Karpas-422 (cell line): Measurements from ENCODE around the gene MARS1. TPM values are rescaled to one million over a fixed set of nuclear protein-coding genes. Genes with fewer than 3 reads are reported as not detected.

ENCODE experiments used
- DNase-seq: peaks from one replicate; pipeline ENCODE4 v3.0.0-alpha.2; 2015
- H2AFZ ChIP-seq: fragments of 200-600 bp; sonication (generic); 2 replicates; pipeline ENCODE4 v1.6.1; 2014; ENCODE audit warnings: antibody characterized with exemption, low read length, mixed read lengths
- H3K27ac ChIP-seq: fragments of 200-600 bp; sonication (generic); 2 replicates; pipeline ENCODE4 v1.5.1; 2014; ENCODE audit warnings: mild to moderate bottlenecking, low read length, moderate library complexity
- H3K27me3 ChIP-seq: fragments of 200-600 bp; sonication (generic); 2 replicates; pipeline ENCODE4 v1.6.1; 2014; ENCODE audit warnings: low read length, mixed read lengths
- H3K36me3 ChIP-seq: fragments of 200-600 bp; sonication (generic); 2 replicates; pipeline ENCODE4 v1.6.1; 2014; ENCODE audit warnings: low read length, mixed read lengths; ENCODE audit not compliant: insufficient read depth
- H3K4me1 ChIP-seq: fragments of 200-600 bp; sonication (generic); 2 replicates; pipeline ENCODE4 v1.6.1; 2014; ENCODE audit warnings: mild to moderate bottlenecking, low read length, mixed read lengths
- H3K4me2 ChIP-seq: fragments of 200-600 bp; sonication (generic); 2 replicates; pipeline ENCODE4 v1.6.1; 2014; ENCODE audit warnings: low read length, low read depth, mild to moderate bottlenecking; ENCODE audit not compliant: poor library complexity, severe bottlenecking
- H3K4me3 ChIP-seq: fragments of 200-600 bp; sonication (generic); 2 replicates; pipeline ENCODE4 v1.5.1; 2014; ENCODE audit warnings: mild to moderate bottlenecking, antibody characterized with exemption, low read length, mixed read lengths
- H3K79me2 ChIP-seq: fragments of 200-600 bp; sonication (generic); 2 replicates; pipeline ENCODE4 v1.6.1; 2014; ENCODE audit warnings: mild to moderate bottlenecking, low read length, mixed read lengths
- H3K9ac ChIP-seq: fragments of 200-600 bp; sonication (generic); 2 replicates; pipeline ENCODE4 v1.6.0; 2014; ENCODE audit warnings: low read length
- H3K9me2 ChIP-seq: fragments of 200-600 bp; sonication (generic), shearing (Covaris generic); replicated peaks from 2 replicates; pipeline ENCODE4 v1.6.0; 2014; ENCODE audit warnings: mild to moderate bottlenecking, low read length, moderate library complexity; ENCODE audit not compliant: insufficient read depth
- H3K9me3 ChIP-seq: fragments of 300-700, 200-600 bp; sonication (generic); 2 replicates; pipeline ENCODE4 v1.6.1; 2014; ENCODE audit warnings: low read length, mixed read lengths
- H4K20me1 ChIP-seq: fragments of 200-600 bp; sonication (generic); 2 replicates; pipeline ENCODE4 v1.6.1; 2014; ENCODE audit warnings: mild to moderate bottlenecking, antibody characterized with exemption, low read length, low read depth; ENCODE audit not compliant: insufficient read depth
- total RNA-seq: library from RNA; depleted of rRNA; stranded (reverse); fragments of >200 nt; shearing (Covaris generic); gene quantifications from 2 replicates; pipeline ENCODE4 v1.2.3, GENCODE V29; 2014; ENCODE audit warnings: low replicate concordance

Gene MARS1
- total RNA-seq, 1 experiment from 2014 or later = 204 TPM

- Histone ChIP-seq H3K79me2 (no peaks in the 10 kb centered on the region), H2AFZ (peak overlapping the region; percentile 59; the same call in 1 of the 2 replicates), H3K9me2 (no peaks in the 10 kb centered on the region), H4K20me1 (no peaks in the 10 kb centered on the region), H3K36me3 (no peaks in the 10 kb centered on the region), H3K27ac (peak overlapping the region; percentile 70), H3K9me3 (no peaks in the 10 kb centered on the region), H3K4me3 (peak overlapping the region; percentile 71), H3K27me3 (no peaks in the 10 kb centered on the region), H3K4me1 (peaks cover 54% of the 10 kb centered on the region), H3K4me2 (peak overlapping the region; percentile 70), H3K9ac (peak overlapping the region; percentile 75)
- peak; percentile 65 for DNase-seq
These were observed 32.3 kb upstream of the MARS1 start for GRCh38 chr12:57455374-57456144.

DNA sequence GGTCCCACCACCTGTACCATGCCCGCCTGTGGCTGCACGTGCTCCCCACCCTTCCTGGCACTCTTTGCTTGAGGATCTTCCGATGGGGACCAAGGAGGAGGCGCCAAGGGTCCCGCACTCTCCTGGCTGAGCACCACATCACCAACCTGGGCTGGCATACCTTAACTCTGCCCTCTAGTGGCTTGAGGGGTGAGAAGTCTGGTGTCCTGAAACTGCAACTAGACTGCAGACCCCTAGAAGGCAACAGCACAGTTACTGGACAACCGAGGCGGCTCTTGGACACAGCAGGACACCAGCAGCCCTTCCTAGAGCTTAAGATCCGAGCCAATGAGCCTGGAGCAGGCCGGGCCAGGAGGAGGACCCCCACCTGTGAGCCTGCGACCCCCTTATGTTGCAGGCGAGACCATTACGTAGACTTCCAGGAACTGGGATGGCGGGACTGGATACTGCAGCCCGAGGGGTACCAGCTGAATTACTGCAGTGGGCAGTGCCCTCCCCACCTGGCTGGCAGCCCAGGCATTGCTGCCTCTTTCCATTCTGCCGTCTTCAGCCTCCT is 31.6 kb upstream of the MARS1 start:
- H3K4me1 ChIP-seq = peaks cover 60% of the 10 kb centered on the region
- H3K9me3 ChIP-seq = no peaks in the 10 kb centered on the region
- no peaks in the 10 kb centered on the region for H4K20me1 ChIP-seq
- peak overlapping the region; percentile 59; the same call in 1 of the 2 replicates for H2AFZ ChIP-seq
- H3K9me2 ChIP-seq = no peaks in the 10 kb centered on the region
- H3K27me3 ChIP-seq = no peaks in the 10 kb centered on the region
- peak overlapping the region; percentile 70; the same call in 1 of the 2 replicates for H3K27ac ChIP-seq
- no peaks in the 10 kb centered on the region for H3K36me3 ChIP-seq
- peak; percentile 92 for DNase-seq
- H3K79me2 ChIP-seq = no peaks in the 10 kb centered on the region
- peak overlapping the region; percentile 71 for H3K4me3 ChIP-seq
- H3K4me2 ChIP-seq = peak overlapping the region; percentile 70
- peak overlapping the region; percentile 75 for H3K9ac ChIP-seq

DNA sequence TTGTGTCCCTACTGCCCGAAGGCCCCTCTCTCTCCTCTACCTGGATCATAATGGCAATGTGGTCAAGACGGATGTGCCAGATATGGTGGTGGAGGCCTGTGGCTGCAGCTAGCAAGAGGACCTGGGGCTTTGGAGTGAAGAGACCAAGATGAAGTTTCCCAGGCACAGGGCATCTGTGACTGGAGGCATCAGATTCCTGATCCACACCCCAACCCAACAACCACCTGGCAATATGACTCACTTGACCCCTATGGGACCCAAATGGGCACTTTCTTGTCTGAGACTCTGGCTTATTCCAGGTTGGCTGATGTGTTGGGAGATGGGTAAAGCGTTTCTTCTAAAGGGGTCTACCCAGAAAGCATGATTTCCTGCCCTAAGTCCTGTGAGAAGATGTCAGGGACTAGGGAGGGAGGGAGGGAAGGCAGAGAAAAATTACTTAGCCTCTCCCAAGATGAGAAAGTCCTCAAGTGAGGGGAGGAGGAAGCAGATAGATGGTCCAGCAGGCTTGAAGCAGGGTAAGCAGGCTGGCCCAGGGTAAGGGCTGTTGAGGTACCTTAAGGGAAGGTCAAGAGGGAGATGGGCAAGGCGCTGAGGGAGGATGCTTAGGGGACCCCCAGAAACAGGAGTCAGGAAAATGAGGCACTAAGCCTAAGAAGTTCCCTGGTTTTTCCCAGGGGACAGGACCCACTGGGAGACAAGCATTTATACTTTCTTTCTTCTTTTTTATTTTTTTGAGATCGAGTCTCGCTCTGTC is 31.0 kb upstream of the MARS1 start:
- Histone ChIP-seq H3K4me1 (peaks cover 64% of the 10 kb centered on the region), H3K9me3 (no peaks in the 10 kb centered on the region), H3K9ac (no peak overlapping the region; the same call in 1 of the 2 replicates), H3K27ac (no peak overlapping the region), H4K20me1 (no peaks in the 10 kb centered on the region), H2AFZ (no peak overlapping the region), H3K4me2 (no peak overlapping the region), H3K4me3 (no peak overlapping the region), H3K79me2 (no peaks in the 10 kb centered on the region), H3K36me3 (no peaks in the 10 kb centered on the region), H3K9me2 (no peaks in the 10 kb centered on the region), H3K27me3 (no peaks in the 10 kb centered on the region)
- DNase-seq = no peak

- Histone ChIP-seq H3K4me2 (peak overlapping the region; percentile 98), H3K4me1 (peaks cover 57% of the 10 kb centered on the region), H4K20me1 (no peaks in the 10 kb centered on the region), H2AFZ (peak overlapping the region; percentile 21; the same call in 1 of the 2 replicates), H3K9me2 (no peaks in the 10 kb centered on the region), H3K79me2 (no peaks in the 10 kb centered on the region), H3K9ac (peak overlapping the region; percentile 83), H3K36me3 (no peaks in the 10 kb centered on the region), H3K4me3 (peak overlapping the region; percentile 74), H3K27ac (peak overlapping the region; percentile 90), H3K27me3 (no peaks in the 10 kb centered on the region), H3K9me3 (no peaks in the 10 kb centered on the region)
- no peak for DNase-seq
These were observed 29.2 kb upstream of the MARS1 start for GRCh38 chr12:57458665-57459054.

DNA sequence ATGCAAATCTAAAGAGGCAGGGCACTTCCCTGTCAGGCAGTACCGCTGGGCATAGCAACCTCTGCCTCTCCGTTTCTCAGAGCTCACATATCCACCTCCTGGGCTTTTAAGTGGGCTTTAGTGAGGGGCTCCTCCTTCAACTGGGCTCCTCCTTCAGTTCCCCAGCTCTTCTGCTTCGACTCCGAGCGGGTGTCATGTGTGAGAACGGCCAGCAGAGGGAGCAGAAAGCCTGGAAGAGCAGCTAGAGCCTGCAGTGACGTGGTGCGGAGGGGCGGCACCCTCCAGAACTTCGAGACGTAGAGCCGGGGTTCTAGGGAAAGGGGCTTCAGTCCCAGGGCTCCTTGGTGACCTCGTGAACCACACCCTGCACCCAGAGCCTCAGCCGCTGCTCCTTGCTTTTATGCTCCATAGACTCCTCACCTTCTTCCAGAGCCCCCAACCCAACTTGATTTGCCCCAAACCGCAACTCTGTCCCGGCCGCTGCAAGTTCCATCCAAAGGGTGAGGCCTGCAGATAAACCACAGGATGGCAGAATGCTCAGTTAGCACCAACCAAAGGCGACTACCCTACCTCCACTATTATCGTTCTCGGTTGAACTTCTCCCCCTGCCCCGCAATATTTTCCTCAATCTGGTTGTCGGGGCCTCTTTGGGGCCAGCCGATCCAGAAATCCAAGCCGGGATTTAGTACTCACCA is 28.7 kb upstream of the MARS1 start:
- H4K20me1 ChIP-seq = no peaks in the 10 kb centered on the region
- DNase-seq = peak; percentile 98
- no peaks in the 10 kb centered on the region for H3K27me3 ChIP-seq
- H3K36me3 ChIP-seq = no peaks in the 10 kb centered on the region
- H3K4me2 ChIP-seq = peak overlapping the region; percentile 98
- peak overlapping the region; percentile 90 for H3K27ac ChIP-seq
- peaks cover 57% of the 10 kb centered on the region for H3K4me1 ChIP-seq
- no peaks in the 10 kb centered on the region for H3K79me2 ChIP-seq
- no peaks in the 10 kb centered on the region for H3K9me3 ChIP-seq
- peak overlapping the region; percentile 84 for H2AFZ ChIP-seq
- H3K9me2 ChIP-seq = no peaks in the 10 kb centered on the region
- peak overlapping the region; percentile 83 for H3K9ac ChIP-seq
- peak overlapping the region; percentile 74 for H3K4me3 ChIP-seq

GRCh38 chr12:57459750-57460467 is 28.0 kb upstream of the MARS1 start, which contains the start of gene GLI1:
Gene GLI1, plus strand, starts transcription at chr12:57459785. Its CDS starts 3,907 bp downstream, at chr12:57463692.
- H3K4me1 ChIP-seq = peaks cover 50% of the 10 kb centered on the region
- H3K9me3 ChIP-seq = no peaks in the 10 kb centered on the region
- DNase-seq = no peak

GRCh38 chr12:57460468-57460784 is 27.4 kb upstream of the MARS1 start:
- H3K27me3 ChIP-seq = no peaks in the 10 kb centered on the region
- no peaks in the 10 kb centered on the region for H3K9me3 ChIP-seq
- no peak overlapping the region for H2AFZ ChIP-seq
- H3K79me2 ChIP-seq = no peaks in the 10 kb centered on the region
- DNase-seq = peak; percentile 71
- peak overlapping the region; percentile 98 for H3K4me2 ChIP-seq
- H3K27ac ChIP-seq = no peak overlapping the region
- peak overlapping the region; percentile 83 for H3K9ac ChIP-seq
- no peaks in the 10 kb centered on the region for H4K20me1 ChIP-seq
- H3K4me1 ChIP-seq = peaks cover 45% of the 10 kb centered on the region
- no peaks in the 10 kb centered on the region for H3K36me3 ChIP-seq
- H3K9me2 ChIP-seq = no peaks in the 10 kb centered on the region
- peak overlapping the region; percentile 74 for H3K4me3 ChIP-seq

More at GRCh38 chr12:57459750-57460467, 28.0 kb upstream of the MARS1 start, which contains the start of gene GLI1:
- H3K9ac ChIP-seq = peak within 1 kb of the TSS; percentile 83
- no peaks in the 10 kb centered on the region for H3K79me2 ChIP-seq
- peak within 1 kb of the TSS; percentile 98 for H3K4me2 ChIP-seq
- peak within 1 kb of the TSS; percentile 90 for H3K27ac ChIP-seq
- no peaks in the 10 kb centered on the region for H3K27me3 ChIP-seq
- H3K4me3 ChIP-seq = peak within 1 kb of the TSS; percentile 74
- H3K9me2 ChIP-seq = no peaks in the 10 kb centered on the region
- no peaks in the 10 kb centered on the region for H4K20me1 ChIP-seq
- H2AFZ ChIP-seq = peak within 1 kb of the TSS; percentile 84
- H3K36me3 ChIP-seq = no peaks in the 10 kb centered on the region
